GM18907 (cell line): ENCODE measurements around the gene AP2A2.
"Not testable (repeated sequence)": the region's sequence is repeated elsewhere in the genome, so short reads cannot be mapped to it uniquely, and the experiment has no call there.

Experiments
- ATAC-seq: cut with Tn5 transposase; IDR thresholded peaks from one replicate; pipeline ENCODE4 v1.9.1; 2021; ENCODE audit warnings: mild to moderate bottlenecking, moderate library complexity; ENCODE audit not compliant: unreplicated experiment

The AP2A2 gene

GRCh38 chr11:1012291-1012690 is 86.6 kb downstream of the AP2A2 start:
- no peak for ATAC-seq

- no peak for ATAC-seq
Observed at GRCh38 chr11:1012740-1013630, 87.3 kb downstream of the AP2A2 start.

- no peak for ATAC-seq
Observed at GRCh38 chr11:1013631-1013935, 87.9 kb downstream of the AP2A2 start.

GRCh38 chr11:1014276-1014675 is 88.6 kb downstream of the AP2A2 start:
- no peak for ATAC-seq

GRCh38 chr11:1015064-1015463 is 89.4 kb downstream of the AP2A2 start:
- ATAC-seq = no peak

GRCh38 chr11:1015826-1016545 is 90.3 kb downstream of the AP2A2 start:
- ATAC-seq = no peak

GRCh38 chr11:1016610-1017126 is 91.0 kb downstream of the AP2A2 start:
- not testable (repeated sequence) for ATAC-seq

- no peak for ATAC-seq
Observed at GRCh38 chr11:1017269-1018005, 91.8 kb downstream of the AP2A2 start.

GRCh38 chr11:1018091-1018490 is 92.4 kb downstream of the AP2A2 start:
- ATAC-seq = no peak

GRCh38 chr11:1019321-1019910 is 93.7 kb downstream of the AP2A2 start:
- ATAC-seq = no peak

GRCh38 chr11:1020211-1020905 is 94.7 kb downstream of the AP2A2 start:
- no peak for ATAC-seq

GRCh38 chr11:1022411-1022810 is 96.7 kb downstream of the AP2A2 start:
- no peak for ATAC-seq

- no peak for ATAC-seq
Observed at GRCh38 chr11:1022908-1023810, 97.5 kb downstream of the AP2A2 start.

- no peak for ATAC-seq
Observed at GRCh38 chr11:1023811-1024596, 98.3 kb downstream of the AP2A2 start.

GRCh38 chr11:1024597-1025409 is 99.1 kb downstream of the AP2A2 start:
- no peak for ATAC-seq

GRCh38 chr11:1025410-1026162 is 99.9 kb downstream of the AP2A2 start:
- ATAC-seq = no peak

GRCh38 chr11:1026163-1026450 is 100.4 kb downstream of the AP2A2 start:
- ATAC-seq = no peak
